ENCODE measurements around the gene ENTHD1. TPM values are rescaled to one million over a fixed set of nuclear protein-coding genes. Genes with fewer than 3 reads are reported as not detected.

The ENTHD1 gene
- total and polyA plus RNA-seq, 2 of the 4 experiments (the other 2 are of a cell fraction) = not detected

DNA sequence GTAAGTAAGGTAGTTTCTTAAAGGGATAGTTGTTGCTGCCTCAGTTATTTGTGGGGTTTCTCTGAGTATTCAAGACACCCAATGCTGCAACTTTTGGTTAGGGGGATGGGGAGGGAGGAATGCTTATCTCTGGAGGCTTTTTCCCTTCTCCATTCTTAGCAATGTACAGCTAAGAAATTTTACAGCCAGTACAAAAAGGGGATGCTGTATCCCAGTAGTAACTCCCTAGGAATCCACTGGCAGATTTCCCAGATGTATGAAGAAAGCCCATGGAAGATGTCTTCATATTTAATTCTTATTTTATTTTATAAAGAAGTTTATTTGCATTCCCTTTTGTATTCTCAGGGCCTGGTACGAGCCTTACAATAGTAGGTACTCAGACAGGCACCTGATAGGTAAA lies 154.8 kb downstream of the ENTHD1 start:
- WGBS, 2 experiments (ENCODE audit: extremely low coverage in 2 of 2, insufficient read length in 1 of 2) = no CpG with 5 or more reads among the region's 1 CpG
- Histone ChIP-seq H3K9ac (ENCODE audit: low read depth, low read length) (no peak overlapping the region), H3K36me3 (ENCODE audit: control insufficient read depth, insufficient read depth, low read length) (no peaks in the 10 kb centered on the region), H2AFZ (replicated peaks; ENCODE audit: low read length, poor library complexity) (no peak overlapping the region), H3K4me1 (ENCODE audit: control insufficient read depth, insufficient read depth, low read length) (no peaks in the 10 kb centered on the region; the same call in 1 of the 2 replicates), H3K56ac (ENCODE audit: extremely low read depth, insufficient read depth, low read length) (no peak overlapping the region), H3K14ac (replicated peaks; ENCODE audit: low read depth, low read length) (no peak overlapping the region), H3K18ac (ENCODE audit: low read depth, low read length) (no peak overlapping the region; the same call in 1 of the 2 replicates), H4K91ac (ENCODE audit: insufficient read depth, low read depth, low read length) (no peak overlapping the region; the same call in 1 of the 2 replicates), H3K4me2 (ENCODE audit: low read depth, low read length) (no peak overlapping the region), H4K5ac (ENCODE audit: low read depth, low read length) (no peak overlapping the region), H3K27ac (ENCODE audit: insufficient read depth, low read length) (no peak overlapping the region; the same call in 1 of the 2 replicates), H2BK15ac (ENCODE audit: low read depth, low read length) (no peak overlapping the region; the same call in 2 of the 3 replicates), H2BK5ac (ENCODE audit: low read depth, low read length, poor library complexity, severe bottlenecking) (no peak overlapping the region), H2AK9ac (replicated peaks; ENCODE audit: low read depth, low read length, poor library complexity) (no peak overlapping the region), H2AK5ac (ENCODE audit: low read depth, low read length) (no peak overlapping the region), H2BK120ac (ENCODE audit: low read depth, low read length) (no peak overlapping the region), H3K4ac (ENCODE audit: low read depth, low read length) (no peak overlapping the region), H3K9me3 (ENCODE audit: control insufficient read depth, insufficient read depth, low read length) (0 out of 2 replicates have a peak, but pooled peaks cover 2% of the 10 kb centered on the region), H3K79me1 (ENCODE audit: low read depth in 1 of 2, low read length in 2 of 2) (no peaks in the 10 kb centered on the region), H3K9me1 (ENCODE audit: insufficient read depth, low read length) (peaks cover 3% of the 10 kb centered on the region; the same call in 1 of the 2 replicates), H3K4me3 (ENCODE audit: insufficient read depth, low read depth, low read length) (no peak overlapping the region), H4K20me1 (ENCODE audit: insufficient read depth, low read length) (no peaks in the 10 kb centered on the region), H3K23ac (ENCODE audit: low read depth, low read length) (no peak overlapping the region), H4K8ac (ENCODE audit: low read depth in 2 of 2, low read length in 2 of 2) (no peak overlapping the region), H2BK20ac (ENCODE audit: low read depth, low read length) (no peak overlapping the region; the same call in 1 of the 2 replicates), H3K27me3 (ENCODE audit: control insufficient read depth, insufficient read depth, low read length) (peaks cover 18% of the 10 kb centered on the region)
- TF ChIP-seq CHD1 (IDR thresholded peaks at IDR 0.05; ENCODE audit: low read depth, low read length) = no peak
- TF ChIP-seq CEBPB (IDR thresholded peaks at IDR 0.05; ENCODE audit: low read depth, low read length) = peak; percentile 46; the same call in 1 of the 2 replicates
- TF ChIP-seq MAFK (IDR thresholded peaks at IDR 0.05; ENCODE audit: low read depth, low read length) = no peak
- POLR2A ChIA-PET (ENCODE audit: unreplicated experiment) = no interaction called here
- DNase-seq (peak; percentile 85), ATAC-seq (ENCODE audit: low read depth) (peak; percentile 99)
- BruUV-seq (replicated peaks) = no TSS peak
- in situ Hi-C loops (cut with MboI; ENCODE audit: low sequenced_read_pairs) = no loop called here
- intact Hi-C loops (cut with micrococcal nuclease) = no loop called here
- dilution Hi-C loops (cut with HindIII; ENCODE audit: low sequenced_read_pairs, unreplicated experiment) = no loop called here
- CTCF ChIA-PET = interaction anchor here (0.6 kb wide), 1 partner anchor 489 kb away, joined by 3 read pairs; no protein-coding TSS in a partner anchor
